Measurements from ENCODE around the gene SCYGR4. TPM values are rescaled to one million over a fixed set of nuclear protein-coding genes. Genes with fewer than 3 reads are reported as not detected.

The SCYGR4 gene
- total and polyA plus RNA-seq, 2 experiments from 2014 or later: not detected

DNA sequence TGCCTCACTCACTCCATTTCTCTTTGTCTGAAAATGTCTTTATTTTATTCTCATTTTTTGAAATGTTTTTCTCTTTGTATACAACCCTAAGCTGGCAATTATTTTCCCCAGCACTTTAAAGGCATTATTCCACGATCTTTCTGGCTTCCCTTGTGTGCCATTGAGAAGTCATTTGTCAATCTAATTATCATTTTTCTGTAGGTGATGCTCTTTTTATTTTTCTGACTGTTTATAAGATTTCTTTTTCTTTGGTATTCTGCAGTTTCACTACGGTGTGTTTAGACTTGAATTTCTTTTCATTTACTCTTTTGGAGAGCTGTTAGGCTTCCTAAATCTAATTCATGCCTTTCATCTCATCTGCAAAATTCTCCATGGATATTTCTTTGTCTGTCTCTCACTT, 8.1 kb downstream of the SCYGR4 start:
- H3K9me2 ChIP-seq (ENCODE audit: insufficient read depth): no peaks in the 10 kb centered on the region
- TF ChIP-seq EZH2phosphoT487 (IDR thresholded peaks at IDR 0.05; ENCODE audit: insufficient read depth, low read depth): no peak
- TF ChIP-seq EZH2 (IDR thresholded peaks at IDR 0.05; ENCODE audit: insufficient read depth, poor library complexity, severe bottlenecking): no peak
- H3K27ac ChIP-seq: no peak overlapping the region
- DNase-seq: no peak
- peak overlapping the region; percentile 25; the same call in 1 of the 2 replicates for H2AFZ ChIP-seq
- no peak overlapping the region for H3K4me3 ChIP-seq
- in situ Hi-C loops (cut with MboI): no loop called here
- no peak overlapping the region for H3K9ac ChIP-seq
- no peaks in the 10 kb centered on the region for H3K79me2 ChIP-seq (ENCODE audit: insufficient read depth)
- WGBS, 2 experiments (ENCODE audit: low coverage in 1 of 2, low lambda C conversion rate in 2 of 2, missing lambda C conversion rate in 2 of 2): 60 to 63% methylated on average over 2 of the region's 2 CpGs
- H3K9me3 ChIP-seq (ENCODE audit: low read depth): no peaks in the 10 kb centered on the region
- no peaks in the 10 kb centered on the region for H3F3A ChIP-seq (ENCODE audit: insufficient read depth)
- peaks cover 14% of the 10 kb centered on the region for H3K4me1 ChIP-seq (ENCODE audit: insufficient read depth)
- no peak overlapping the region for H3K4me2 ChIP-seq (ENCODE audit: unreplicated experiment)
- H3K27me3 ChIP-seq (replicated peaks; ENCODE audit: insufficient read depth): no peaks in the 10 kb centered on the region
- H4K20me1 ChIP-seq (ENCODE audit: insufficient read depth): no peaks in the 10 kb centered on the region
- H3K36me3 ChIP-seq (ENCODE audit: low read depth): no peaks in the 10 kb centered on the region

DNA sequence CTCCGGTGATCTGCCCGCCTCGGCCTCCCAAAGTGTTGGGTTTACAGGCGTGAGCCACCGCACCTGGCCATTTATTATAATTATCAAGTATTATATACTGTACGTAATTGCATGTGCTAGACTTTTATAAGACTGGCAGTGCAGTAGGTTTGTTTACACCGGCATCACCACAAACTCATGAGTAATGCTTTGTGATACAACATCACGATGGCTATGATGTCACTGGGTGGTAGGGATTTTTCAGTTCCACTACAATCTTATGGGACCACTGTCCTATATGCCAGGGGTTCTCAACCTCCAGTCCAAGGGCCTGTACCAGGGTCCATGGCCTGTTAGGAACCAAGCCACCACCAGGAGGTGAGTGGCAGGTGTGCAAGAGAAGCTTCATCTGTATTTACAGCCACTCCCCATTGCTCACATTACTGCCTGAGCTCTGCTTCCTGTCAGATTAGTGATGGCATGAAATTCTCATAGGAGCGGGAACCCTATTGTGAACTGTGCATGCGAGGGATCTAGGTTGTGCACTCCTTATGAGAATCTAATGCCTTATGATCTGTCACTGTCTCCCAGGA, 9.4 kb downstream of the SCYGR4 start:
- Histone ChIP-seq H3F3A (ENCODE audit: insufficient read depth) (no peaks in the 10 kb centered on the region), H3K27me3 (replicated peaks; ENCODE audit: insufficient read depth) (no peaks in the 10 kb centered on the region), H3K9me2 (ENCODE audit: insufficient read depth) (no peaks in the 10 kb centered on the region), H2AFZ (no peak overlapping the region), H3K4me3 (no peak overlapping the region), H3K9ac (no peak overlapping the region), H3K27ac (no peak overlapping the region), H3K36me3 (ENCODE audit: low read depth) (no peaks in the 10 kb centered on the region), H3K4me2 (ENCODE audit: unreplicated experiment) (no peak overlapping the region), H4K20me1 (ENCODE audit: insufficient read depth) (no peaks in the 10 kb centered on the region), H3K4me1 (ENCODE audit: insufficient read depth) (peaks cover 14% of the 10 kb centered on the region), H3K79me2 (ENCODE audit: insufficient read depth) (no peaks in the 10 kb centered on the region), H3K9me3 (ENCODE audit: low read depth) (no peaks in the 10 kb centered on the region)
- in situ Hi-C loops (cut with MboI): no loop called here
- WGBS, 2 experiments (ENCODE audit: low coverage in 1 of 2, low lambda C conversion rate in 2 of 2, missing lambda C conversion rate in 2 of 2): 88 to 90% methylated on average over 10 of the region's 10 CpGs
- TF ChIP-seq EZH2phosphoT487 (IDR thresholded peaks at IDR 0.05; ENCODE audit: insufficient read depth, low read depth) (no peak), EZH2 (IDR thresholded peaks at IDR 0.05; ENCODE audit: insufficient read depth, poor library complexity, severe bottlenecking) (no peak)
- no peak for DNase-seq

DNA sequence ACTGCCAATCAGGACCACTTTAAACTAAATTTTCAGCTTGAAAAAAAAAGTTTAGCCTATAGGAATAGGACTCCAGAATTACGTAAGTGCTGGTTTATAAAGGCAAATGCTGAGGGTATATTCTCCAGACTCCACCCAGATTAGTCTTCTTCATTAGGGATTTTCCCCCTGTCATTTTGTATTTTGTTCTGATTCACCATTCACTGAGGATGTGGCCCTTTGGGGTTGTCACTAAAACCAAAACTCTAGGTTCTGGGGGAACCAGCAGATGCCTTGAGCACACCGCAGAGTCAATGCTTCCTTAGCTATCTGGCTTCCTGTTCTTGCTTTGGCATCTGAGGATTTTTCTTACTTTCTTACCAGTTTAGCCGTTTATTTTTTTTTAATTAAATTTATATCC, 10.5 kb downstream of the SCYGR4 start:
- H3K4me2 ChIP-seq (ENCODE audit: unreplicated experiment): no peak overlapping the region
- no peak overlapping the region for H2AFZ ChIP-seq
- no peaks in the 10 kb centered on the region for H3K36me3 ChIP-seq (ENCODE audit: low read depth)
- no peak overlapping the region for H3K4me3 ChIP-seq
- no peaks in the 10 kb centered on the region for H3K9me2 ChIP-seq (ENCODE audit: insufficient read depth)
- no peak for TF ChIP-seq EZH2phosphoT487 (IDR thresholded peaks at IDR 0.05; ENCODE audit: insufficient read depth, low read depth)
- TF ChIP-seq EZH2 (IDR thresholded peaks at IDR 0.05; ENCODE audit: insufficient read depth, poor library complexity, severe bottlenecking): no peak
- H4K20me1 ChIP-seq (ENCODE audit: insufficient read depth): no peaks in the 10 kb centered on the region
- WGBS, 2 experiments (ENCODE audit: low coverage in 1 of 2, low lambda C conversion rate in 2 of 2, missing lambda C conversion rate in 2 of 2): 74 to 77% methylated on average over 3 of the region's 3 CpGs
- H3K27ac ChIP-seq: no peak overlapping the region
- no peaks in the 10 kb centered on the region for H3K79me2 ChIP-seq (ENCODE audit: insufficient read depth)
- no peaks in the 10 kb centered on the region for H3K9me3 ChIP-seq (ENCODE audit: low read depth)
- H3F3A ChIP-seq (ENCODE audit: insufficient read depth): no peaks in the 10 kb centered on the region
- peaks cover 13% of the 10 kb centered on the region for H3K4me1 ChIP-seq (ENCODE audit: insufficient read depth)
- no peaks in the 10 kb centered on the region for H3K27me3 ChIP-seq (replicated peaks; ENCODE audit: insufficient read depth)
- no peak overlapping the region for H3K9ac ChIP-seq
- no peak for DNase-seq
- in situ Hi-C loops (cut with MboI): no loop called here

DNA sequence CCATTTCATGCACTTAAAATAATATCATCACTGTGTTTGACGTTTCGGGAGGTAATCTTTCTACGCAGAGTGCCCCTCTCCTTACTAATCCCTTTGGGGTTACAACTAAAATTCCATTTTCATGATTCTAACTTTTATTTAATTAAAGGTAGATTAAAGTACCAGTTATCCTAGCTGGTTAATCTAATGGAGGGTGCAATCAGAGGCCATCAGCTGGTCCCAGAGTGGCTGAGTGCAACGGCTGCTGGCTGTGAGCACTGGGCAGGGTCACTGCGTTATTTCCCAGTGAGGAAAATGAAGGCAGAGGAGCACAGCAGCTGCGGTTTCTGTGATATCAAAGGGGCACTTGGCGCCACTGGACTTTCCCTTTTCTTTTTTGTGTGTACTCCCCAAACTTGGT, 12.1 kb downstream of the SCYGR4 start:
- no peak overlapping the region for H3K4me2 ChIP-seq (ENCODE audit: unreplicated experiment)
- in situ Hi-C loops (cut with MboI): no loop called here
- no peaks in the 10 kb centered on the region for H3K27me3 ChIP-seq (replicated peaks; ENCODE audit: insufficient read depth)
- H3K9me2 ChIP-seq (ENCODE audit: insufficient read depth): no peaks in the 10 kb centered on the region
- no peak for DNase-seq
- no peak for TF ChIP-seq EZH2 (IDR thresholded peaks at IDR 0.05; ENCODE audit: insufficient read depth, poor library complexity, severe bottlenecking)
- no peak for TF ChIP-seq EZH2phosphoT487 (IDR thresholded peaks at IDR 0.05; ENCODE audit: insufficient read depth, low read depth)
- H3F3A ChIP-seq (ENCODE audit: insufficient read depth): no peaks in the 10 kb centered on the region
- no peaks in the 10 kb centered on the region for H3K79me2 ChIP-seq (ENCODE audit: insufficient read depth)
- no peak overlapping the region for H3K27ac ChIP-seq
- H3K4me3 ChIP-seq: no peak overlapping the region
- WGBS, 2 experiments (ENCODE audit: low coverage in 1 of 2, low lambda C conversion rate in 2 of 2, missing lambda C conversion rate in 2 of 2): 62 to 68% methylated on average over 7 of the region's 7 CpGs
- H3K4me1 ChIP-seq (ENCODE audit: insufficient read depth): no peaks in the 10 kb centered on the region
- H3K36me3 ChIP-seq (ENCODE audit: low read depth): no peaks in the 10 kb centered on the region
- no peaks in the 10 kb centered on the region for H3K9me3 ChIP-seq (ENCODE audit: low read depth)
- no peaks in the 10 kb centered on the region for H4K20me1 ChIP-seq (ENCODE audit: insufficient read depth)
- H3K9ac ChIP-seq: no peak overlapping the region
- no peak overlapping the region for H2AFZ ChIP-seq

DNA sequence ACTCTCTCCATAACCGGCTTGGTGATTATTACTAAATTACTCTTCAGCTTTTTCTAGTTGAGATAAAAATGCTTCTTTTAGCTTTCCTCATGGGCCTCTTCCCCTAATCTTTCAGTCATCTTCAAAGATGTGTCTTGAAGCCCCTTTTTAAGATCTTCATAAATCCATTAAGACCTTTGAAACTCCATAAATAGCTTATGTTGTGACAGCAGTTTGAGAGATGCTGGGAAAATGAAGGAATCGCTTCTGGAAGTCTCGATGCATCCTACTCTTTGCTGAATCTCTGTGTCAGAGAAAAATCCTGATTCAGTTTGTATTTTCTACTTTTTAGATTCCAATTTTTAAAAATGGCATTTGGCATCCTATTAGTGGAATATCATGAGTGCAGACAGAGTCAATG, 13.0 kb downstream of the SCYGR4 start:
- Histone ChIP-seq H3K4me3 (no peak overlapping the region), H4K20me1 (ENCODE audit: insufficient read depth) (no peaks in the 10 kb centered on the region), H3K27ac (no peak overlapping the region), H3K9ac (no peak overlapping the region), H3K79me2 (ENCODE audit: insufficient read depth) (no peaks in the 10 kb centered on the region), H3K36me3 (ENCODE audit: low read depth) (no peaks in the 10 kb centered on the region), H2AFZ (no peak overlapping the region), H3K27me3 (replicated peaks; ENCODE audit: insufficient read depth) (no peaks in the 10 kb centered on the region), H3K9me2 (ENCODE audit: insufficient read depth) (no peaks in the 10 kb centered on the region), H3K4me2 (ENCODE audit: unreplicated experiment) (no peak overlapping the region), H3K4me1 (ENCODE audit: insufficient read depth) (no peaks in the 10 kb centered on the region), H3F3A (ENCODE audit: insufficient read depth) (no peaks in the 10 kb centered on the region), H3K9me3 (ENCODE audit: low read depth) (no peaks in the 10 kb centered on the region)
- TF ChIP-seq EZH2 (IDR thresholded peaks at IDR 0.05; ENCODE audit: insufficient read depth, poor library complexity, severe bottlenecking): no peak
- TF ChIP-seq EZH2phosphoT487 (IDR thresholded peaks at IDR 0.05; ENCODE audit: insufficient read depth, low read depth): no peak
- in situ Hi-C loops (cut with MboI): no loop called here
- DNase-seq: no peak
- WGBS, 2 experiments (ENCODE audit: low coverage in 1 of 2, low lambda C conversion rate in 2 of 2, missing lambda C conversion rate in 2 of 2): 70 to 76% methylated on average over 3 of the region's 3 CpGs

Measured in GM23248 (cell line).